Measurements from ENCODE around the gene RNASET2.

- TF ChIP-seq CTCF (IDR thresholded peaks at IDR 0.05) (no peak), POLR2A (IDR thresholded peaks at IDR 0.05) (no peak), EP300 (IDR thresholded peaks at IDR 0.05; ENCODE audit: low read depth) (no peak)
Measured at GRCh38 chr6:166905013-166905412, 51.3 kb downstream of the RNASET2 start.
